Measurements from ENCODE around the gene GJD3.
A peak's percentile ranks its signal among the peaks of the same experiment; 100 is the strongest.

Gene GJD3

GRCh38 chr17:40321524-40321929, 43.0 kb downstream of the GJD3 start:
- DNase-seq = no peak

GRCh38 chr17:40320756-40321523, 43.6 kb downstream of the GJD3 start:
- DNase-seq = peak; percentile 89

- peak; percentile 56 for DNase-seq
Measured at GRCh38 chr17:40319651-40320540, 44.6 kb downstream of the GJD3 start.

GRCh38 chr17:40318830-40319391, 45.6 kb downstream of the GJD3 start:
- peak; percentile 57 for DNase-seq

GRCh38 chr17:40317880-40318829, 46.4 kb downstream of the GJD3 start:
- DNase-seq = peak; percentile 95

GRCh38 chr17:40317345-40317873, 47.1 kb downstream of the GJD3 start:
- DNase-seq = peak; percentile 81

GRCh38 chr17:40316571-40317344, 47.8 kb downstream of the GJD3 start:
- peak; percentile 88 for DNase-seq

- peak; percentile 54 for DNase-seq
Measured at GRCh38 chr17:40315678-40316570, 48.6 kb downstream of the GJD3 start.

GRCh38 chr17:40315206-40315605, 49.3 kb downstream of the GJD3 start:
- DNase-seq = no peak

GRCh38 chr17:40314584-40314956, 50.0 kb downstream of the GJD3 start:
- DNase-seq = peak; percentile 75

- DNase-seq = peak; percentile 66
Measured at GRCh38 chr17:40313668-40314583, 50.6 kb downstream of the GJD3 start.

Measured in right forelimb (tissue), 1 donor.